HG03378 (cell line): ENCODE data around the gene SMR3B.

Source experiments
- ATAC-seq: cut with Tn5 transposase; IDR thresholded peaks from one replicate; pipeline ENCODE4 v1.9.1; 2021; ENCODE audit warnings: mild to moderate bottlenecking, moderate library complexity; ENCODE audit not compliant: unreplicated experiment

SMR3B gene

DNA sequence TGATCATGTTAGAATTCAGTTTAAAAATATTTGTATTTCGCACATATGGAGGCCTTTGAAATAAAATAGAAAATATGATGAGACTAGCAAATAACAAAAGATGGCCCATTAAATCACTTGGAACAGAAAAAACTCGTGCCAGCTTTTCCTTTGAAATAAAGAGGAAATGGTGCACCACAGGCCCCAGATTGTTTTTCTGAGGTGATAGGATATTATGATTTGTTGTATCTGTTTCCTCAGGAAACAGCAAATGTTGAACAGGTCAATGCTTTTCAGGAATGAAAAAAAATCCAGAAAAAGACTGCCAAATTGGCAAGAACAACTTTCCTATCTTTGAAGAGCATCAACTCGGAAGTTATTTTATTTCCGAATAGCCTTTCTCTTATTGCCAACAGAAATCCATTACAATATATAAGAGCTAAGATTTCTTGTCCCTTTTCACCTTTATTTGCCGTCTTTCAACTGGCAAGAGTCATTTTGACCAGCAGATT, at the start of gene SMR3B:
Gene SMR3B (plus strand): TSS at position 441 of the 491 bp plus-strand sequence. CDS start 1,380 bp downstream, outside the sequence.
- ATAC-seq = no peak

DNA sequence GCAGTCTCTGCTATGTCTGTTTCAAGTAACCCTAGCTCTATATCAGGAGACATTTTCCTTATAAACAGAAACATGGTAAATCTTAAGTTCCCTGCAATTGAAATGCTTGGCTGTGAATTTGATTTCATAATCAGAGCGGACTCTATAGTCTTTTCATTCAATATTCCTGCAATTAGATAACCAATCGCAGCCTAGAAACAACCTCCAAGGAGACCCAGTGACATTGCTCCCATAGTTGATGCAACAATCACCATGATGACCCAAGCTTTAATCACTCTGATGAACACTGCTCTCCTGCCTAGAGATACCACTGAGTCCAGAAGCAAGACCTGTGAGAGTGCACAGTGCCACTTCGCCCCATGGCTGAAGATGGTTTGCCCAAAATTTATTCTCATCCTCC, 48.2 kb upstream of the SMR3B start, which contains the start of gene CABS1:
Gene CABS1 (plus strand): TSS at position 301 of the 400 bp plus-strand sequence. CDS start 59 bp downstream, at position 360.
- ATAC-seq = no peak

DNA sequence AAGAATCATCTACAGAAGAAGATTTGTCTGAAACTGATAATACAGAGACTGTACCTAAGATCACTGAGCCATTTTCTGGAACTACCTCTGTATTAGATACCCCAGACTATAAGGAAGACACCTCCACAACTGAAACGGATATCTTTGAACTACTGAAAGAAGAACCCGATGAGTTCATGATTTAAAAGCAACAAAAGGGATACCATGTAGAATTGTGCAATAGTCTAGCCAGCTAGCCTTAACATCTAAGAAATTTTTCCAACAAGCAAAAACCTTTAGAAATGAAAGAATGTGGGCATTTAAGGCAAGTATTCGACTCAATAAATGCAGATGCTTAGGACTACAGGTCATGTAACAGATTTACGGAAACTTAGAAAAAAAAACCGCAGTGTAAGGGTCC, 46.9 kb upstream of the SMR3B start:
- ATAC-seq = no peak

DNA sequence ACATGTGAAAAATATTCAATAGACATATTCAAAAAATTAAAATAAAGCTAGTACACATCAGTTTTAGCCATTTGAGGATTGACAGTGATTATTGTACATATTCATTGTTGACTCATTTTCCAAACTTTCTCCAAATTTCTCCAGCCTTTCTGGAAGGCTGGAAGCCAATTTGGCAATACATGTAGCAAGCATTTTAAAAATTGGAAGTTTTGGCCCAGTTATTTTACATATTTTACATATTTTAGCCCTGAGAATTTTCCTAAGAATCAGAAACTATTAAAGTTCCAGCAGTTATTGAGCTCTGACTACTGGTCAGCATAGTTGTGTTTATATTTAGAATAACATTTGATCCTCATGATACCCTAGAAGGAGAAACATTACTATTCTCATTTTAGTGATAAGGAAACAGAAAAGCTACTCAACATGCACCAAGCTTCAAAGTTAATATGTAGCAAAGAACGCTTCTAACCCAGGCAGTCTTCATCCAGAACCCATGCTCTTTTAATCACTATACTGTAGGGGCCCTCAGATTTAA, 45.0 kb upstream of the SMR3B start:
- no peak for ATAC-seq

DNA sequence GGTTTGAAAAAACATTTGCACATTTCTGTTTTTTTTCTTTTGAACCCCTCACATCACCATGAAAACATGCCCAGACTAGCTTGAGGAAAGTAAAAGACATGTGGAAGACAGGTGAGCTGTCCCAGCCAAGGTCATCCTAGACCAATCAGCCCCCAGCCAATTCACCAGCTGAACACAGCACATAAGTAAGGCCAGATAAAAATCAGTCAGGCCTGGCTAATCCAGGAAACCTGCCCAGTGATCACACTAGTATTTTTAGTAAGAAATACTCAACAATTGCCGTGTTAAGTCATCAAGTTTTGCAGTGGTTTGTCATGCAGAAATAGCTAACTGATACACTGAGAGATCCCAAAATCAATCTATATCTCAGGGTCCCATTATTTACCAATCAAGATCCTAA, 26.7 kb upstream of the SMR3B start:
- ATAC-seq = peak; percentile 45

DNA sequence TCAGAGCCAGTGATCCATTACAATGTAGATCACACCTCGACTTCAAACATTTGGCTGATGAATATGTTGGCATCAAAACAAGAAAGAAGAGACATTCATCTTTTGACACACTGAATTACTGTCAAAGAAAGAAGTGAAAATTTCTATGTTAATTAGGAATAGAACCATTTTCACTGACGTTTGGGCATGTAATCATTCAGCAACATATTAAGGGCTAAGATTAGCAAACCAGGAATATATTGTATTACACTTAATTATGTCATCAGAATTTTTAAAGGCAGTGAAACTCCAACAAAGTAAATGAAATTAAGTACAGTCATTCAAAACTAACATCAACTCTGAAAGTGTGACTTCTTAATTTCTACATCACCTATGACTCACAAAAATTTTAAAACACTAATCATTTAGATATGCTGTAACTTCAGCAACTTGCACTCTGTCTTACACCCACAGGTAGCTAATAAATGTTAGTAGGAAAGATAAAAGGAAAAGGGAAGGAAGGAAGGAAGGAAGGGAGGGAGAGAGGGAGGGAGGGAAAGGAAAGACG, 23.7 kb upstream of the SMR3B start:
- no peak for ATAC-seq

DNA sequence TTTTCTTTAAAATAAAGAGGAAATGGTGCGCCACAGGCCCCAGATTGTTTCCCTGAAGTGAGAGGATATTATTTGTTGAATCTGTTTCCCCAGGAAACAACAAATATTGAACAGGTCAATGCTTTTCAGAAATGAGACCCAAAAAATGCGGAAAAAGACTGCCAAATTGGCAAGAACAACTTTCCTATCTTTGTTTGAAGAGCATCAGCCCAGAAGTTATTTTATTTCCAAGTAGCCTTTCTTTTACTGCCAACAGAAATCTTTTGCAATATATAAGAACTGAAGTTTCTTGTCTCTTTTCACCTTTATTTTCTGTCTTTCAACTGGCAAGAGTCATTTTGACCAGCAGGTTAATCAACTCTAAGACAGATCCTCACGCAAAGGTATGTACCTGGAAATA, 22.5 kb upstream of the SMR3B start, which contains the start of gene SMR3A:
Gene SMR3A (plus strand): TSS at position 301 of the 400 bp plus-strand sequence. CDS start 1,356 bp downstream, outside the sequence.
- ATAC-seq = no peak

DNA sequence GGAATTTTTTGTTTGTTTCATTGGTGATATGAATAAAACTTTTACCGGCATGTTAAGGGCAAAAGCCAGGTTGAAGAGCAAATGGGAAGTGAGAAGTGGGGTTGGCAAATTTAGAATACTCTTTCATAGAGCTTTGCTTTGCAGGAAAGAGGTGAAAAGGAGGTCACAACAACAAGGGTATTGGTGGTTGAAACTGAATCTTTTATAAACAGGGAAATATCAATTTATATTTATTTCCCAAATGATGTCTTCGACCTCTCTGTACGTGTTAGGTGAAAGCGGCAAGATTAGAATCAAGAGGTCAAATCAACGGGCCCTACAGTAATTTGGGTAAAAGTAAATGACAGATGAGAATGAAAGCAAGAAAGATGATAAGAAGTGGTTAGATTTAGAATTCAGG, 18.9 kb upstream of the SMR3B start:
- ATAC-seq = no peak

DNA sequence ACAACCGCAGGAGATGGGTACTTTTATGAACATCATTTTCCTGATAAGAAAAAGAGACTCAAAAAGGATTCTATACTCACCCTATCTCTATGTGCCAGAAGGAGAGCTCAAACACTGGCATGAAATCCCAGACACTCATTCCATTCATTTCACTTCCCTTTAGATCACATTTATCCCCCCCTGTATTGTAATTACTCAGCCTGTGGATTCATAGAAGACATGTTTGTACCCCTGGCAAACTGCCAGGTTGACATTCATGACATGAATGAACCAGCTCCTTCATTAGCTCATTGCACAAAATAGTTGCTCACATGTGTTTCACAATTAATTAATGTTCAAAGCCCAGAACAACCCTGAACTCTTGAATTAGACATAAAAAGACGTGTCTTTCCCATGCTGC, 17.5 kb upstream of the SMR3B start:
- ATAC-seq = no peak

DNA sequence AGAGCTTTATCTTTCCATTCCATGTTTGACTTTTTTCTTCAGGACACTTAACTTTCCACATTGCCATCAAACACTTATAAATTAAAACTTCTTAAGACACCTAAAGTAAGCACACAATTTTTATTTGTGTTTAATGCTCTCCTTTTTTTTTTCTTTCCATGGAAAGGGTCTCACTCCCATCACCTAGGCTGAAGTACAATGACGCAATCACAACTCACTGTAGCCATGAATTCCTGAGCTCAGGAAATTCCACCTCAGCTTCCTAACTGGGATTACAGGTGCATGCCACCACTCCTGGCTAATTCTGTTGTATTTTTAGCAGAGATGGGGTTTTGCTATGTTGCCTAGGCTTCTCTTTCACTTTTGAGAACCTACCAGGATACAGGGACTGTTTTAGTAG, 15.1 kb upstream of the SMR3B start:
- no peak for ATAC-seq

DNA sequence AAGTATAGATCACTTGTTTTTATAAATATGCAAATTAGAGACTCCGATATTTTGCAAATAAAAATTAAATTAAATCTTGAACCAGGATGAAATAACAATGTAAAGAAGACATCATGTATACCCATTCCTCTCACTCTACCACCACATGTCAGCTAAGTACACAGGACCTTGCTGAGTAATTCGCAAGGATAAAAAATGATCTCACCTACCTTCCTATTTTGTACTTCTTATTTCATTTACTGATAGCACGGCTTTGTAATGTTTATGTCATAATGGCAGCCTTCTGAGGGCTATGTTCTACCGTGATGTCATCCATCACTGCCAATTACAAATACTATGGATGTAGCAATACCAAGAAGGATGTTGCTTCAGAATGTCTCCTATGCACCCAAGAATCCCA, 10.9 kb upstream of the SMR3B start:
- ATAC-seq = no peak

DNA sequence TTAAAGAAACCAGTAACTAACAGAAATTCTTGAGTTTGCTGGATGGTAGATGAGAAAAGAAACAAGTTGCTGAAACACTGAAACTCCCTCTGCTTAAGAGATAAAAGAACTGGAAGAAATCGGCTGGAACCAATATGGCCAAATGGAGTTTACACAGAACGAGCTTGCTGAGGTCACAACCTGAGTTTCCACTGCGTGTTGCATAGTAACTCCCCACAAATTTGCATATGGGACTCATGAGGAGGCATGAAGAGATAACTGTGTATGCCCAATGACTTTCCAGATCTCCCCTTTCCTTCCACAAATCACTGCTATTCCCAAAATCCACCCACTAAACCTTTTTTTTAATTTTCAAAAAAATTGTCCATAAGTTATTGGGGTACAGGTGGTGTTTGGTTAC, 10.2 kb upstream of the SMR3B start:
- no peak for ATAC-seq

DNA sequence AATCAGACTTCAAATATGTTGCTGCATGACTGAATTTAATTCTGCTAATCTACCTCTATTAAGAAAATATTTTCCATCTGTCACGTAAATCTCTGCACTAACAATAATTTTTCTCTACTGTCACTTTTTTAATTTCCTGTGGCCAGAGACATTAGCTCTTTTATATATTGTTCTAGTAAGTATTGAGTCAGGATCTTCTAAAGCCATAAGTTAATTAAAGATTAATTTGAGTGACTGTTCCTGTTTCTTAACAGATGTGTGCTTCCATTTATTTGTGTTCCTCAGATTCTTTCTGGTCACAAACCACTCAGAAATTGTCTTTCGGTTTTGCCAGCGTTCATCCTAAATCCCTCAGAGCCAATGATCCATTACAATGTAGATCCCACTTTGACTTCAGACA, 2.4 kb upstream of the SMR3B start:
- ATAC-seq = no peak

DNA sequence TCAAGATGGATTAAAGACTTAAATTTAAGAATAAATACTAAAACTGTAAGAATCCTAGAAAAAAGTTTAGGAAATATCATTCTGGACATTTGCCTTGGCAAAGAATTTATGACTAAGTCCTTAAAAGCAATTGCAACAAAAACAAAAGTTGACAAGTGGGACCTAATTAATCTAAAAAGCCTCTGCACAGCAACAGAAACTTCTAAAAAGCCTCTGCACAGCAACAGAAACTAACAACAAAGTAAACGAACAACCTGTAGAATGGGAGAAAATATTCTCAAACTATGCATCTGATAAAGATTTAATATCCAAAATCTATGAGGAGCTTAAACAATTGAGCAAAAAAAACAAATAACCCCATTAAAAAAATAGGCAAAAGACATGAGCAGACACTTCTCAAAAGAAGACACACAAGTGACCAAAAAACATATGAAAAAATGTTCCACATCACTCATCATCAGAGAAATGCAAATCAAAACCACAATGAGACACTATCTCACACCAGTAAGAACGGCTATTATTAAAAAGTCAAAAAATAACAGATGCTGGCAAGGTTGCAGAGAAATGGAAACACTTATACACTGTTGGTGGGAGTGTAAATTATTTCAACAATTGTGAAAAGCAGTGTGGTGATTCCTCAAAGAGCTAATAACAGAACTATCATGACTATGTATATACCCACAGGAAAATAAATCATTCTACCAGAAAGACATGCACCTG, 9.3 kb downstream of the SMR3B start:
- ATAC-seq = peak; percentile 62

DNA sequence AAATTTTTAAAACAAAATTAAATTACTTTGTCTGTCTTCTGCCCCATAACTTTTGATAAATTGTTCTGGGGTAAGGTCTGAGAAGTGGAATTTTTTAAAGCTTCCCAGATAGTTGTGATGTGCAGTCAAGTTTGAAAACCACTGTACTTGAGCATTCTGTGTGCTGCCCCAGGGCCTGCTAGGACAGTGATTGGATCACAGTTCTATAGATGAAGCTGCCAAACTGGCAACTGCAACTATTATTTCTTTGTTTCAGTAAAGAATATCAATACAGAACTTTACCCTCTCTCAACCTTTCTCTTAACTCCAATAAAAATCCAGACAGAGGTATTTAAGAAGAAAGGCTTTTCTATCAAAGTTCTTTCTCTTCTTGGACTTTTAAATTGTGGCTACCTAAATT, 14.6 kb downstream of the SMR3B start, which contains the start of gene OPRPN:
Gene OPRPN (plus strand): TSS at position 361 of the 400 bp plus-strand sequence. CDS start 1,346 bp downstream, outside the sequence.
- no peak for ATAC-seq

DNA sequence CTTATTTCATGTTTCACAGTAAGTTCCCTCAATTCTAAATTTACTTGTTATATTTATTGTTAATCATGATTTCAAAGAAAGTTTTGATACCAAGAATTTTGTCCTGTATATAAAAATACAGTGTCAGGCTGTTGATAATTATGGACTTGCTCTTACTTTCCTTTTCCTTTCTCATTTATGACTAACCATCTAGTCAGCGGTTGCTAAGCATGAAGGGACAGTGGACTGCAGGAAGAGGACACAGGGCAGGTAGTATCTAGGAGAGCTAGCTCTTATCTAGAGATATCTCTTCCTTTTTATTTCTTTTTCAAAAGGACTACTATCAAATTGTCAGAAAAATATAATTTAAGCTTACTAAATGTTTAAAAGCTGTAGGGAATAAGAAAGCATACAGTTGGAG, 16.4 kb downstream of the SMR3B start:
- ATAC-seq = peak; percentile 58

DNA sequence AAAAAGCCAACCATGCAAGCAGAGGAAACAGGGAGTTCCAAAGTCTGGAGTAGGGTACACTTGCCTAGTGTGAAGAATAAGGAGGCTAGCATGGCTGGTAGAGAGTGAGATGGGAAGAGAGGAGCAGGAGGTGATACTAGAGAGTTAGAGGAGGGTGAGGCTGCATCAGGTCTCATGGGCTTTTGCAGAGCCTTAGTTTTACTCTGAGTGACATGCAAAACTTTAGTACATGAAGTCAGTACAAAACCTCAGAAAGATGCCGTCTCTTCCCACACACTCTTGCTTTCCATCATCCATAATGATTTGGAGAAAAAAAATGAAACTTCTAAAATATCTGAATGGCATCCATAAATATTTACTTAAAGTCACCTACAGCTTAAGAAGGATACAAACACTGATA, 19.8 kb downstream of the SMR3B start:
- ATAC-seq = peak; percentile 49

DNA sequence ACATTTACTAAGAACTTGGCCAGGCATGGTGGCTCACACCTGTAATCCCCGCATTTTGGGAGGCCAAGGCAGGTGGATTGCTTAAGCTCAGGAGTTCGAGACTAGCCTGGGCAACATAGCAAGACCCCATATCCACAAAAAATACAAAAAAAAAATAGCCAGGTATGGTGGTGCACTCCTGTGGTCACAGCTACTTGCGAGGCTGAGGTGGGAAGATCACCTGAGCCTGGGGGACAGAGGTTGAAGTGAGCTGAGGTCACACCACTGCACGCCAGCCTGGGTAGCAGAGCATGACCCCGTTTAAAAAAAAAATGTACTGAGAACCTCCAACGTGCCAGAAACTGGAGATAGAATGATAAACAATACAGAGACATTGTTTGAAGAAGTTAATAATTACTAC, 22.8 kb downstream of the SMR3B start:
- ATAC-seq = peak; percentile 71

DNA sequence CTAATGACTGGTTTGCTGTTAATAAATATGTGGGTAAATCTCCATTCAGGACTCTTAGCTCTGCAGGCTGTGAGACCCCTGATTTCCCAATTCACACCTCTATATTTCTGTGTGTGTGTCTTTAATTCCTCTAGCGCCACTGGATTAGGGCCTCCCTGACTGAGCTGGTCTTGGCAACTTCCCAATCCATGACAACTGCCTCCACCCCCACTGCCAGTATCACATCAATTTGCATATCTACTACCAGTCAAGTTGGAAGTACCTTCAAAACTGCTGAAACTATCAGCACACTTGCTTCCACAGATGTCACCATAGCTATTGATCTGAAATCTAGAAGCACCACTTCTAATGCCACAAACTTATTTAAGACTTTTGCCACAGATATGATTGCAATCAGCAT, 42.4 kb downstream of the SMR3B start:
- ATAC-seq = no peak

DNA sequence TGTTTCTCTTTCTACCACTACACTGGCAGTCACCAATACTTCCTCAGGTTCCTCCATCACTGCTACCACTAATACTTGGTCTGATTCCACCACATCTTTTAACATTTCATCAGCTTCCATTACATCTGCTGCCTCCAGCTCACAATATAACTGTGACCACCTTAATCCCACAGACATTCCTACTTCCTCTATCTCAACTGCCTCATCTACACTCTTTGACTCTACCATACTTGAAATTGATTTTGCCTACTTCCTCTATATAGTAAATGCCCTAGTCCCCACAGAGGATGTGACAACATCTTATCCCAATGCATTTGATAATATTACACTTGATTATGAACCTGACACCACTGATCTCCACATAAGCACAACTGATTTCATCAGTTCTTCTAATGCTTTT, 43.9 kb downstream of the SMR3B start:
- ATAC-seq = no peak

DNA sequence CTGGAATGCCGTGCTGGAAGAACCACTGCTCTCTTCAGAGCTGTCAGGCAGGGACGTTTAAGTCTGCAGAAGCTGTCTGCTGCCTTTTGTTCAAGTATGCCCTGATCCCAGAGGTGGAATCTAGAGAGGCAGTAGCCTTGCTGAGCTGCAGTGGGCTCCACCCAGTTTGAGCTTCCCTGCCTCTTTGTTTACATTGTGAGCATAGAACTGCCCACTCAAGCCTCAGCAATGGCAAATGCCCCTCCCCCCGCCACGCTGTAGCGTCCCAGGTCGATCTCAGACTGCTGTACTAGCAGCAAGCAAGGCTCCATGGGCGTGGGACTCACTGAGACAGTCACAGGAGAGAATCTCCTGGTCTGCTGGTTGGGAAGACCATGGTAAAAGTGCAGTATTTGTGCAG, 54.3 kb downstream of the SMR3B start:
- no peak for ATAC-seq
